Hepatocyte (in vitro differentiated cells): ENCODE measurements around the gene NKAIN2. TPM values are rescaled to one million over a fixed set of nuclear protein-coding genes. Genes with fewer than 3 reads are reported as not detected.

Experiments used
- DNase-seq: peaks from one replicate; pipeline ENCODE4 v3.0.0-alpha.2; 2016; ENCODE audit warnings: low spot score
- H2AFZ ChIP-seq: fragments of 200-600 bp; sonication (generic); 2 replicates; pipeline ENCODE4 v1.6.0; 2016; ENCODE audit warnings: antibody characterized with exemption, mild to moderate bottlenecking
- H3K27ac ChIP-seq: fragments of 200-600 bp; sonication (generic); 2 replicates; pipeline ENCODE4 v1.5.1; 2016; ENCODE audit warnings: mild to moderate bottlenecking
- H3K27me3 ChIP-seq: fragments of 200-600 bp; sonication (generic); 2 replicates; pipeline ENCODE4 v1.6.1; 2016
- H3K36me3 ChIP-seq: fragments of 200-600 bp; sonication (generic); replicated peaks from 2 replicates; pipeline ENCODE4 v1.5.1; 2016; ENCODE audit warnings: low read depth; ENCODE audit not compliant: insufficient read depth
- H3K4me1 ChIP-seq: fragments of 200-600 bp; sonication (generic); 2 replicates; pipeline ENCODE4 v1.5.1; 2016; ENCODE audit warnings: mild to moderate bottlenecking, moderate library complexity; ENCODE audit not compliant: insufficient read depth
- H3K4me2 ChIP-seq: fragments of 200-600 bp; sonication (generic); 2 replicates; pipeline ENCODE4 v1.6.0; 2016
- H3K4me3 ChIP-seq: fragments of 200-600 bp; sonication (generic); 2 replicates; pipeline ENCODE4 v1.5.1; 2016; ENCODE audit warnings: mild to moderate bottlenecking
- H3K79me2 ChIP-seq: fragments of 200-600 bp; sonication (generic); 2 replicates; pipeline ENCODE4 v1.6.0; 2017; ENCODE audit warnings: mild to moderate bottlenecking
- H3K9me2 ChIP-seq: fragments of 200-600 bp; sonication (generic); replicated peaks from 2 replicates; pipeline ENCODE4 v1.6.0; 2017; ENCODE audit warnings: mild to moderate bottlenecking; ENCODE audit not compliant: insufficient read depth
- H3K9me3 ChIP-seq: fragments of 200-600 bp; sonication (generic); 2 replicates; pipeline ENCODE4 v1.5.1; 2016; ENCODE audit warnings: low read depth, mild to moderate bottlenecking
- H4K20me1 ChIP-seq: fragments of 200-600 bp; sonication (generic); 2 replicates; pipeline ENCODE4 v1.6.0; 2016; ENCODE audit warnings: mild to moderate bottlenecking; ENCODE audit not compliant: insufficient read depth, poor library complexity, severe bottlenecking
- CTCF ChIP-seq: fragments of 200-600 bp; sonication (generic); IDR thresholded peaks from 2 replicates; pipeline ENCODE4 v1.5.1; 2016; ENCODE audit warnings: antibody characterized with exemption, mild to moderate bottlenecking; ENCODE audit not compliant: poor library complexity
- EZH2 ChIP-seq: fragments of 200-600 bp; sonication (generic); IDR thresholded peaks from 2 replicates; pipeline ENCODE4 v1.6.1; 2016; ENCODE audit warnings: antibody characterized with exemption, mild to moderate bottlenecking, borderline replicate concordance
- EZH2phosphoT487 ChIP-seq: fragments of 200-600 bp; sonication (generic); IDR thresholded peaks from one replicate; pipeline ENCODE4 v1.6.1; 2018; ENCODE audit warnings: antibody characterized with exemption, mild to moderate bottlenecking, low read depth, moderate library complexity; ENCODE audit not compliant: unreplicated experiment, severe bottlenecking
- WGBS: methylation state at CpG from one replicate; pipeline ENCODE4 v1.1.6; 2016; ENCODE audit warnings: low lambda C conversion rate; ENCODE audit errors: missing lambda C conversion rate; 5-methylcytosine and 5-hydroxymethylcytosine counted together
- polyA plus RNA-seq: library from polyadenylated mRNA; unstranded; fragments of >200 nt; fragmentation: Nextera tagmentation; extraction: Ambion mirVana; gene quantifications from 2 replicates; pipeline ENCODE4 v1.2.1, GENCODE V29; 2016
- total RNA-seq: library from RNA; depleted of rRNA; stranded (reverse); fragments of >200 nt; gene quantifications from 2 replicates; pipeline ENCODE4 v1.2.3, GENCODE V29; 2014

NKAIN2 gene
- total and polyA plus RNA-seq, 2 experiments from 2014 or later = 0.48 to 2.6 TPM

GRCh38 chr6:124795643-124796463 is 992.2 kb downstream of the NKAIN2 start:
- peak; percentile 57 for TF ChIP-seq CTCF
- no peak for TF ChIP-seq EZH2phosphoT487
- no peak for TF ChIP-seq EZH2
- no peak overlapping the region for H2AFZ ChIP-seq
- 89% methylated on average over 4 of the region's 4 CpGs for WGBS
- H3K9me2 ChIP-seq = no peaks in the 10 kb centered on the region
- no peaks in the 10 kb centered on the region for H3K79me2 ChIP-seq
- H3K4me2 ChIP-seq = no peak overlapping the region
- no peaks in the 10 kb centered on the region for H3K27me3 ChIP-seq
- H4K20me1 ChIP-seq = no peaks in the 10 kb centered on the region
- H3K9me3 ChIP-seq = no peaks in the 10 kb centered on the region
- H3K36me3 ChIP-seq = no peaks in the 10 kb centered on the region
- H3K4me3 ChIP-seq = no peak overlapping the region
- H3K27ac ChIP-seq = no peak overlapping the region
- no peaks in the 10 kb centered on the region for H3K4me1 ChIP-seq
- DNase-seq = peak; percentile 30

DNA sequence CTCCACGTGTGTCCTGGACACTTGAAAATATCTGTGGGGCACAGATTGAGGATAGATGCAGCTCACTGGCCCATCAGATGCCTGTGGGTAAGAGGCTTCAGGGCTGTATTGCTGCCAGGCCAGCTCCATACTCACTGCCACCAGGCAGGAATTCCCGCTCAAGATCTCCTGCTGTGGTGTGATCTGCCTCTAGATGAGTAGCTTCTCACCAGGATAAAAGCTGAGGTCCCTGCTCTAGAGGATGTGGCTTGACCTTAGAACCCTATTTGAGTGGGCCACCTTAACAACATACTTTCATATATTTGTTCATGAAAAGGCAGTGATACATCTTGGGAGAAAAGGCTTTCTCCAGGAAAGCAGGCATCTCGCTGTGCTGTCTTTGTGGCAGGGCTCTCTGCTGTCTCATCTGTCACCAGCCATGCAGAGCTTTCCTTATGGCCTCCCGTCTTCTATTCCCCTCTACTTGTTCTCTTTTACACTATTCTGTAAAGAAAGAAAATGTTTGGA is 992.9 kb downstream of the NKAIN2 start:
- TF ChIP-seq EZH2phosphoT487 (no peak), CTCF (no peak), EZH2 (no peak)
- Histone ChIP-seq H3K4me3 (no peak overlapping the region), H3K27me3 (no peaks in the 10 kb centered on the region), H3K9me2 (no peaks in the 10 kb centered on the region), H3K9me3 (no peaks in the 10 kb centered on the region), H3K36me3 (no peaks in the 10 kb centered on the region), H3K4me2 (no peak overlapping the region), H4K20me1 (no peaks in the 10 kb centered on the region), H3K27ac (no peak overlapping the region), H3K4me1 (no peaks in the 10 kb centered on the region), H3K79me2 (no peaks in the 10 kb centered on the region), H2AFZ (no peak overlapping the region)
- 87% methylated on average over 4 of the region's 4 CpGs for WGBS
- no peak for DNase-seq

DNA sequence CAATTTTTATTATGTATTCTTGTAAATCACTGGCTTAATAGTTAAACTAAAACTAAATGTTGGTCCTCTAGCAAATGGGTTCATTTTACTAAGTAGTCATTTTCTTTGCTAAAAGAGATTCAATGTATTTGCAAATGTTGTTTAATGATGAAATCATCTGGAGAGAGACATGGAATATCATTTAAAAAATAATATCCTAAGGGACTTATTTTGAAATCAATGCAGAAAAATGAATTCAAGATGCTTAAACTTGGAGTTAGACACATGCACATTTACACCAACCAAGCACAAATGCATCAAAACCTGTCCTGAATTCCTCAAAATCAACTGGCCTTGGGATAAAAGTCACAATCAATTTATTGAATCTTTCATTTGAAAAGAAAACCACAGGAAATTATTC is 993.6 kb downstream of the NKAIN2 start:
- Histone ChIP-seq H3K9me2 (no peaks in the 10 kb centered on the region), H3K4me2 (no peak overlapping the region), H3K79me2 (no peaks in the 10 kb centered on the region), H3K27me3 (no peaks in the 10 kb centered on the region), H3K4me1 (no peaks in the 10 kb centered on the region), H3K27ac (no peak overlapping the region), H2AFZ (no peak overlapping the region), H3K4me3 (no peak overlapping the region), H3K36me3 (no peaks in the 10 kb centered on the region), H4K20me1 (no peaks in the 10 kb centered on the region), H3K9me3 (no peaks in the 10 kb centered on the region)
- TF ChIP-seq CTCF = no peak
- TF ChIP-seq EZH2phosphoT487 = no peak
- no peak for TF ChIP-seq EZH2
- DNase-seq = no peak
